ENCODE data around the gene KLRG1.

GRCh38 chr12:9036227-9036626 lies 46.9 kb downstream of the KLRG1 start:
- no peak for TF ChIP-seq POLR2A (IDR thresholded peaks at IDR 0.05)
- no peak for TF ChIP-seq CTCF (IDR thresholded peaks at IDR 0.05)

All from upper lobe of left lung (tissue), 4 donors.